ENCODE measurements around the gene DUT. TPM values are rescaled to one million over a fixed set of nuclear protein-coding genes. Genes with fewer than 3 reads are reported as not detected.

DUT gene
- total and polyA plus RNA-seq, 2 of the 8 experiments (the other 6 are each of a cell fraction or from before 2014, with no cell fraction given): 71.5 to 246 TPM

DNA sequence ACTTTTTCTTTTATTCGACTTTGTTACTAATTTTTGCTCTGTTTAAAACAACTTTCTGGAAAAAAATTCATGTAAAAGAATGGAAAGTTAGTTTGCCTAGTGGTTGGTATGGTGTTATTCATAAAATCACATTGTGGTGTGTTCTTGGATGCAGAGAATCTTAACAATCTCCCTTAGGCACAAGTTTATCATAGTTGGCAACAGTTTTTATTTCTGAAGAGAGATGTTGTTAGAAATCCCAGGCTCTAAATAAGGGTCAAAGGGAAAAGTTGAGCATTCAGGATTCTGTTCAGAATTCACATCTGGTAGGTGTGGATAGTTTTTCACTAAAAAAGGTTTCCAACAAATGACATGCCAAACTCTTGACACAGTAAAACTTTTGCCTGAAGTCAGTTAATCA lies 6.4 kb downstream of the DUT start:
- Histone ChIP-seq H2BK120ac (replicated peaks; ENCODE audit: low read depth, low read length) (no peak overlapping the region), H3K79me2 (ENCODE audit: control insufficient read depth in 1 of 2, insufficient read depth in 2 of 2, low read length in 2 of 2) (peaks cover 0 to 50% of the 10 kb centered on the region in 2 experiments; a peak in 2 of 4 replicates), H2BK5ac (ENCODE audit: low read depth, low read length) (no peak overlapping the region), H3K23ac (ENCODE audit: insufficient read length) (no peak overlapping the region), H4K91ac (replicated peaks; ENCODE audit: insufficient read length, low read length) (no peak overlapping the region), H3K14ac (ENCODE audit: insufficient read length) (no peak overlapping the region), H3K56ac (replicated peaks; ENCODE audit: insufficient read length, low read depth, low read length) (no peak overlapping the region), H3K36me3 (ENCODE audit: control insufficient read depth in 2 of 4, insufficient read depth in 4 of 4, low read length in 3 of 4) (peaks cover 2 to 81% (median 49%) of the 10 kb centered on the region in 4 experiments), H3K4me1 (replicated peaks in 1 of 4; ENCODE audit: control insufficient read depth in 3 of 4, insufficient read depth in 4 of 4, low read length in 3 of 4) (peaks cover 3 to 9% (median 3%) of the 10 kb centered on the region in 4 experiments; a peak in 5 of 7 replicates), H2BK12ac (ENCODE audit: low read depth, low read length) (no peak overlapping the region), H2AFZ (ENCODE audit: low read length) (no peak overlapping the region), H3K18ac (ENCODE audit: extremely low read depth, low read length) (no peak overlapping the region), H2BK15ac (ENCODE audit: low read length) (no peak overlapping the region), H2BK20ac (ENCODE audit: low read length) (no peak overlapping the region), H3K79me1 (ENCODE audit: low read depth, low read length) (no peaks in the 10 kb centered on the region), H3K27ac (ENCODE audit: low read depth, low read length) (no peak overlapping the region), H3K27me3 (replicated peaks in 1 of 4; ENCODE audit: control insufficient read depth in 3 of 4, extremely low read depth in 1 of 4, insufficient read depth in 3 of 4, low read length in 3 of 4) (no peaks in the 10 kb centered on the region), H4K8ac (ENCODE audit: extremely low read depth, insufficient read depth, low read length) (no peak overlapping the region), H4K5ac (ENCODE audit: insufficient read length, low read depth, low read length) (no peak overlapping the region), H3K4me2 (ENCODE audit: insufficient read depth in 1 of 2, low read depth in 2 of 2, low read length in 2 of 2) (no peak overlapping the region), H3K4ac (replicated peaks; ENCODE audit: insufficient read length, low read depth, low read length) (no peak overlapping the region), H3K9ac (replicated peaks in 1 of 4; ENCODE audit: extremely low read depth in 1 of 4, low read depth in 3 of 4, low read length in 3 of 4) (no peak overlapping the region), H3K9me3 (ENCODE audit: insufficient read depth in 2 of 2, low read depth in 1 of 2, low read length in 1 of 2) (no peaks in the 10 kb centered on the region), H2AK5ac (ENCODE audit: low read depth, low read length) (no peak overlapping the region), H3K4me3 (ENCODE audit: extremely low read depth in 1 of 4, insufficient read depth in 2 of 4, low read depth in 3 of 4, low read length in 4 of 4) (no peak overlapping the region), H3K23me2 (ENCODE audit: low read depth, low read length) (peaks cover under 1% of the 10 kb centered on the region; the same call in 1 of the 2 replicates), H4K20me1 (replicated peaks in 1 of 2; ENCODE audit: control insufficient read depth in 1 of 2, insufficient read depth in 2 of 2, low read length in 2 of 2) (peaks cover 3 to 4% of the 10 kb centered on the region in 2 experiments)
- TF ChIP-seq SUZ12 (IDR thresholded peaks at IDR 0.05; ENCODE audit: low read length) (no peak), MAFK (IDR thresholded peaks at IDR 0.05; ENCODE audit: low read depth, low read length) (no peak)
- DNase-seq (ENCODE audit: low read depth in 1 of 2, low spot score in 2 of 2) (no peak), FAIRE-seq (no peak)
- WGBS, 2 experiments (ENCODE audit: extremely low coverage in 1 of 2, insufficient coverage in 1 of 2, insufficient read length in 1 of 2, insufficient replicate concordance in 2 of 2, low coverage in 1 of 2, low lambda C conversion rate in 2 of 2, missing lambda C conversion rate in 1 of 2): 88% methylated on average over 1 of the region's 1 CpG; no CpG with 5 or more reads in 1 of the 2 experiments
- ChIA-PET POLR2A (ENCODE audit: partially characterized antibody) (interaction anchor here (0.6 to 1.7 kb wide), 2 partner anchors 12 to 31 kb away, joined by 3 to 4 read pairs; no protein-coding TSS in a partner anchor), CTCF (ENCODE audit: partially characterized antibody) (interaction anchor here (0.6 to 6.6 kb wide), 28 partner anchors 10 to 541 kb away, joined by 3 to 59 read pairs (median 4); no protein-coding TSS in a partner anchor)

Data from H1 (cell line).